GM04504 (cell line): ENCODE data around the gene CPM.

Source experiments
- DNase-seq: peaks from one replicate; pipeline ENCODE4 v3.0.0-alpha.2; 2012; ENCODE audit warnings: low read depth

The CPM gene

GRCh38 chr12:68932961-68933893 lies at the start of gene CPM:
Gene CPM (minus strand): TSS chr12:68933171. CDS start chr12:68932837, 334 bp downstream.
- no peak for DNase-seq

DNA sequence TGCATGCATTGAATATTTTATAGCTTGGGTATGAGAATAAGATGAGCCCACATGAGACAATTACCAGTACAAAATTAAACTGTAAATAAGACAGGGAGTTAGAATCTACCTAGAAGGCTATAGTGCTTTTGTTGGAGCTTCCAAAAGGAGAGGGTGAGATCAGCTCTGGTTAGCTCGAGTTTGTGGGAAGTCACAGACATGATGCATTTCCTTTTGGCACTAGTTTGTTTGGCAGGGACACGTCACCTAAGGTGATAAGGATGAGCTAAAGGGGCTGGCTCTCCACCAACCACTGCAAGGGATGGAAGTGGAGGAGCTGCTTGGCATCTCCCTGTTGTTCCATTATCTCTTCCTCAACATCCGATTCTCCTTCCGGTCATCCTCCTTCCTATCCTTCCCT lies 48.5 kb upstream of the CPM start:
- no peak for DNase-seq

DNA sequence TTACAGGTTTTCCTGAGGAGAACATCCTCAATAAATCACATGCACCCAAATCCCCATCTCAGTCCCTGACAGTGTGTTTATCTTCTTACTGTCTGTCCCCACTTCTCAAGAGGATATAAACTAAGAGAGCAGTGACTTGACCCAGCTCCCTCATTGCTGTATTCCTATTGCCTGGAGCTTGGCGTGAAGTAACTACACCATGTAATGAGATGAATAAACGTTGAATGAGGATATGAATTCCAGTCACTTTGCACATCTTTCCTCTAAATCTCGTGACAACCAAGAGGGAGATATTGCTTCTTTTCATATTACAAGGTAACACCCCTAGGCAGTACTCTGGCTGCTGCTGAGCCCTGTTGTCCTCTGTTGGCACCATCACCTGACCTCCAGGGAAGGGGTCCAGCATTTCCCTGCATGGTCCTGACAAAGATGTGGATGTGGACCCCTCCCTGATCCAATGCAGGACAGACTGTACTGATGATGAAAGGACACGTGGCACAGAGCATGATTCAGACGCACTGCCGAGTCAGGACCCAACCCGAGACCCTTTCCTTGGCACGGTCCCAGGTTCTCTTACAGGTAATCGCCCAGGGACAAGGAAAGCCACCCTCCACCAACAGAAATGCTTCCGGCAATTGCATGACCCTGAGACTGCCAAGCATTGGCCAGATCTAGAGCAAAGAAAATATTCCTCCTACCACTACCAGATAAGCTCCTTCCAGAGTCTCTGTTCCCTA lies 47.7 kb upstream of the CPM start:
- DNase-seq, result no peak

DNA sequence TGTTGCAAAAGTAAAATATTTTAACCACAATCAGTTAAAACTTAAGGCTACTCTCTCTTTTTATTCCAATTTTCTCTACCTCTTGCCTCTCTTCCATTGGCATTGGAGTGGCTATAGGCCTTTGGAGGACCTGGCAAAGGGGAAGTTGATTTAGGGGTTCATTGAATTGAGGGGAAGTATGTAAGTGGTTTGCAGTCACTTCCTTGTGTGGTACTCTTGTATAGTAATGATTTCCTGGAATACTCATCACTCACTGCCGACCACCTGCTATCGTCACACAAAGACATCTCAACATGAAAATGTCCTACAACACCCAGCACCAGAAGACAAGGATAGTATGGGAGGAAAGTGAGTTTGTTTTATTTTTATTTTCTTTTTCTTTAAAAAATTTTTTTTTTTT lies 45.7 kb upstream of the CPM start:
- no peak for DNase-seq

- no peak for DNase-seq
Observed at GRCh38 chr12:68977909-68978610, 45.1 kb upstream of the CPM start.

DNA sequence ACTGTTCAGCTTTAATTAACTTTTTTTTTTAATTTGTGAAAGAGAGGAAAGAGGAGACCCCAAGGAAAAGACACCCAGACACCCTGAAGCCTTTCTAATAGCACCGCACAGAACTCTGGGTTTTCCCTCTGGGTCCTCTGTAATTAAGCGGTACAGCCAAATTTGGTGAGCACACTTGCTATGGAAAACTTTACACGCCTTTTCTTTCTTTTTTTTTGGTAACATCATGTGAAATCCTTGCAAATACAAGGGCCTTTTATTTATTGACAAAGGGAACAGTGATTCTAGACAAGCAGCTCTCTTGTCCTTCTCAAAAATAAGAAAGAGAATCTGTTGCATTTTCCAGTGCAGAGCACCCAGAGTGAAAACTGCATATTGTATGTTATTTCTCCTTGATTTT lies 44.4 kb upstream of the CPM start:
- DNase-seq, result no peak

DNA sequence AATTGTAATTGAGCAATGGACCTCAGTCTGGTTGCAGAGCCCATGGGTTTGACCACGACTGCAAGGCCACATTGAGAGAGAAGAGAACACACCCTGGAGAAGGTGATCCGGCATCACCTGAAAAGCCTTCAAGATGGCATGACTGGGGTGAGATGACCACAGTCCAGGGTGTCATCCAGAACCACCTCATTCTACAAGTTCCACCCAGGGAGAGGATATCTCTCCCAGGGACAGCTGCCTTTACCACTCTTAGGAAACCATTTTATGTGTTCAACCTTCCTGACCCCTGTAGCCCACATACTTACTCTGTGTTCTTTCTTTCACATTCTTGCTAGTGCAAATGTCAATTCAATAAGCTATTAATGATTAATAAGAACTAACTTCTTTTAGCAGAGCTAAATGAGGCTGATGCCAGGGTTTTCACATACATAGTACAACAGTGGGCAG lies 43.4 kb upstream of the CPM start:
- DNase-seq, result no peak

DNA sequence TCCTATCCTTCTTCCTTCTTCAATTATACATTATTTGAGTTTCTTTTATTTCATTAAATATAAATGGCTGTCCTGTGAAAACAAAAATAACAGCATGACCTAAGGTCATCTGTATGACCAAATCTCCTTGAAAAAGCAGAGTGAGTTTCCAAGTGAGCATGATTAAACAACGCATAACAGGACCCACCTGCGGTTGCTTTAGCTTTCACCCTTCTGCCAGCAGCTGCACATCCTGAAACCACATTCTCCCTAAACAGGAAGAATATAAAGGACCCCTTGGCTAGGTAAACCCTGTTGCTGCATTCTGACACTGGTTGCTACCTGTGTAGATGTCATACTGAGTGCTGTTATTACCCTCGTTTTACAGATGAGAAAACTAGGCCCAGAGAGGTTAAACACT lies 42.8 kb upstream of the CPM start:
- no peak for DNase-seq

- no peak for DNase-seq
Observed at GRCh38 chr12:68972595-68972994, 39.6 kb upstream of the CPM start.

GRCh38 chr12:68971404-68971803 lies 38.4 kb upstream of the CPM start:
- DNase-seq, result no peak

GRCh38 chr12:68970951-68971350 lies 38.0 kb upstream of the CPM start:
- no peak for DNase-seq

GRCh38 chr12:68970306-68970705 lies 37.3 kb upstream of the CPM start:
- DNase-seq, result no peak

DNA sequence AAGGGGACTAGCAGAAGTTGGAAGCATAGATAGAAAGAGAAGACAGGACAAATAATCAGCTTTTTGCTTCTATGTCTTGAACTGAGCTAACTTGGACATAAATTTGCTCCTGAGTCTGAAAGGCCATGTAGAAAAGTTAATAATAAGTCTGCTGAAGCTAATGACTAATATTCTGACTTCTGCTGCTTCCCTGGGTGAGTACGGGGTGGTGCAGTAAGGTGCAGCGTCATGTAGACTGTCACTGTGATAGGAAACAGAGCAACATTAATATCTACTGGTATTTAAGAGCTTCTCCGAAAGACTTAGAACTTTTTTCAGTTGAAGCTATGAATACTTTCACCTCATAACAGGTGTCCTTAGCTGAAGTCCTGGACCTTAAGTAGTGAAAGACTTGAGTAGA lies 34.1 kb upstream of the CPM start:
- no peak for DNase-seq

GRCh38 chr12:68963856-68964745 lies 31.1 kb upstream of the CPM start:
- DNase-seq, result no peak

- no peak for DNase-seq
Observed at GRCh38 chr12:68962877-68963855, 30.2 kb upstream of the CPM start.

- no peak for DNase-seq
Observed at GRCh38 chr12:68959891-68960464, 27.0 kb upstream of the CPM start.

DNA sequence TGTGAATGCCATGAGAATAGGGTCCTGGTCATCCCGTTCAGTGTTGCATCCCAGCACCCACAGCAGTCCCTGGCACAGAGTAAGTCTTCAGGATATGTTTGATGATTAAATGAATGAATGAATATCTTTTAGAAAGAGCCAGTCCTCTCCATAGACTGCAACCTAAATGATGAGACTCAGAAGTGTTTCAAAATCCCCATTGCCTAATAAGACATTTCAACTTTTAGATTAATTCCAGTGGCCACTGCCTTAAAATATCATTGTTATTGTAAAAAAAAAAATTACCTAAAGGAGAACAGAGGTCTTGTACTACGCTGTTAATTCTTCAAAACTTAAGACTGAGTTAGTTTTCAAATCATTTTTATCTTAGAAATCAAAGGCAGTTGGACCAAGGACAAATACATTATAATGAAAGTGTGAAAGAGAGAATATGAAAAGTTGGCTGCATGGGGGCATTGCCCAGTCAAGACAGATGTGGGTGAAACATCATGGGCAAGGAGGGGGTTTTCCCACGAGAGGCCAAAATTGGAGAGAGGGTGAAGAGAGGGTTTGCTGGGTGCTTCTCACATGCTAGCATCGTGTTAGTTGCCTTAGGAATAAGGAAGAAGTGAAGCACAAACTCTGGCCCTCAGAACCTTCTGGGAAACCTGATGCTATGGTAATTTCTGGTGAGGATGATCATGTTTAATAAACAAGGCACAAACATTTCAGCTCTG lies 26.3 kb upstream of the CPM start:
- DNase-seq, result no peak

GRCh38 chr12:68958322-68958721 lies 25.4 kb upstream of the CPM start:
- no peak for DNase-seq

DNA sequence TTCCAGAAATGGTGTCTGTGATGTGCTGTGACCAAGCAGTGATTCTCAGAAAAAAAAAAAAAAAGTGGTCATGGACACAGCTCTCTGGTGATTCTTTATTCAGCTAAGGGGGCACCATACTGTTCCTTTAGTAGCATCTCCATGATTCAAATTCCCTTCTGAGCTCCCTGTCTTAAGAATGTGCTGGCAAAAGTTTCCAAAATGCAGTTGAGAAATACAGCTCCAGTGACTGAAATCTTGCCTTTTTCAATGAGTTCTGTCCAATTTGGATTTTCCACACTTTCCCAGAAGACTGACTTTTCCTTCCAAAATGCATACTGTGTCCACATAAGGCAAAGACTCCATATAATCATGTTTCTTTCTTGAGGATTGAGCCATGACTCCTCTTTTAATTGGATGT lies 24.3 kb upstream of the CPM start:
- no peak for DNase-seq
